ENCODE data around the gene PRSS38. TPM values are rescaled to one million over a fixed set of nuclear protein-coding genes. Genes with fewer than 3 reads are reported as not detected.

The PRSS38 gene
- total and polyA plus RNA-seq, 12 donors: not detected

- ATAC-seq (no peak), DNase-seq (no peak)
- Histone ChIP-seq H3K9me3 (no peaks in the 10 kb centered on the region), H3K4me1 (peaks cover 10 to 26% (median 15%) of the 10 kb centered on the region in 9 donors), H3K4me3 (no peak overlapping the region), H3K36me3 (peaks cover 0 to 29% (median 0%) of the 10 kb centered on the region in 9 donors), H3K27ac (no peak overlapping the region), H3K27me3 (peaks cover 0 to 18% (median 0%) of the 10 kb centered on the region in 7 donors)
- intact Hi-C loops (cut with DNase I): loop anchor here in 1 of 10 donors (10.0 kb wide), 1 partner anchor 103 kb away; no protein-coding TSS in a partner anchor
- 88 to 94% methylated on average over 4 of the region's 4 CpGs for WGBS, 2 donors
- no peak for TF ChIP-seq CTCF (IDR thresholded peaks at IDR 0.05)
These were observed 33.2 kb upstream of the PRSS38 start for GRCh38 chr1:227782226-227782625.

GRCh38 chr1:227785094-227785804, 30.2 kb upstream of the PRSS38 start:
- Histone ChIP-seq H3K4me3 (no peak overlapping the region), H3K27me3 (peaks cover 0 to 33% (median 0%) of the 10 kb centered on the region in 7 donors), H3K27ac (no peak overlapping the region), H3K4me1 (peaks cover 10 to 33% (median 23%) of the 10 kb centered on the region in 9 donors), H3K36me3 (peaks cover 0 to 22% (median 0%) of the 10 kb centered on the region in 9 donors), H3K9me3 (no peaks in the 10 kb centered on the region)
- intact Hi-C loops (cut with DNase I): loop anchor here in 1 of 10 donors (10.0 kb wide), 1 partner anchor 100 kb away; no protein-coding TSS in a partner anchor
- DNase-seq (no peak), ATAC-seq (no peak)
- TF ChIP-seq CTCF (IDR thresholded peaks at IDR 0.05): no peak
- 90 to 92% methylated on average over 13 of the region's 13 CpGs for WGBS, 2 donors

- Histone ChIP-seq H3K9me3 (no peaks in the 10 kb centered on the region), H3K27me3 (peaks cover 0 to 33% (median 0%) of the 10 kb centered on the region in 7 donors), H3K4me1 (peaks cover 10 to 27% (median 23%) of the 10 kb centered on the region in 9 donors), H3K27ac (no peak overlapping the region), H3K36me3 (peaks cover 0 to 14% (median 0%) of the 10 kb centered on the region in 9 donors), H3K4me3 (peak overlapping the region in 4 of 10 donors; percentile 56 to 72 (median 58))
- DNase-seq (no peak), ATAC-seq (no peak)
- 56 to 61% methylated on average over 19 of the region's 19 CpGs for WGBS, 2 donors
- intact Hi-C loops (cut with DNase I): loop anchor here in 1 of 10 donors (10.0 kb wide), 1 partner anchor 99 kb away; no protein-coding TSS in a partner anchor
- no peak for TF ChIP-seq CTCF (IDR thresholded peaks at IDR 0.05)
These were observed 29.4 kb upstream of the PRSS38 start for GRCh38 chr1:227785805-227786671.

All from heart right ventricle (tissue), 16 donors.